WTC11 (cell line): Measurements from ENCODE around the gene C14orf132. TPM values are rescaled to one million over a fixed set of nuclear protein-coding genes. Genes with fewer than 3 reads are reported as not detected.

ENCODE experiments used
- ATAC-seq: fragments of 200-7000 bp; cut with Tn5 transposase; 2 replicates; pipeline ENCODE4 v1.10.0; 2021; ENCODE audit warnings: mild to moderate bottlenecking, moderate library complexity
- CTCF ChIA-PET: fragments of 300-600 bp; sonication (Branson Sonifier 250); formaldehyde crosslinking; loops from one replicate; lab custom pipeline; 2021; ENCODE audit warnings: antibody characterized with exemption; lab: Charles Lee
- POLR2A ChIA-PET: fragments of 350-600 bp; sonication (Branson Sonifier 250); formaldehyde crosslinking; loops from one replicate; lab custom pipeline; 2021; ENCODE audit warnings: antibody characterized with exemption; lab: Charles Lee
- DNase-seq: peaks from one replicate; pipeline ENCODE4 v3.0.0; 2021; ENCODE audit warnings: low spot score
- H3K27ac Mint-ChIP-seq: 2 replicates; pipeline ENCODE4 v1.8.0; 2021; ENCODE audit warnings: mixed read lengths
- H3K27me3 Mint-ChIP-seq: 2 replicates; pipeline ENCODE4 v1.8.0; 2021; ENCODE audit warnings: low read depth, mild to moderate bottlenecking, moderate library complexity, mixed read lengths
- H3K36me3 Mint-ChIP-seq: 2 replicates; pipeline ENCODE4 v1.8.0; 2021; ENCODE audit warnings: mixed read lengths
- H3K4me1 Mint-ChIP-seq: 2 replicates; pipeline ENCODE4 v1.8.0; 2022; ENCODE audit warnings: mixed read lengths
- H3K4me3 Mint-ChIP-seq: 2 replicates; pipeline ENCODE4 v1.8.0; 2021; ENCODE audit warnings: mild to moderate bottlenecking, moderate library complexity, mixed read lengths
- H3K9me3 Mint-ChIP-seq: 2 replicates; pipeline ENCODE4 v1.8.0; 2021; ENCODE audit warnings: mixed read lengths
- ELF4 ChIP-seq: sonication (generic); formaldehyde crosslinking; IDR thresholded peaks from 2 replicates; pipeline ENCODE4 v1.8.1; 2022; ENCODE audit warnings: low read depth, mild to moderate bottlenecking, moderate library complexity, missing genetic modification reagents
- EMX1 ChIP-seq: fragments of 250-450 bp; sonication (Bioruptor Pico); IDR thresholded peaks from 2 replicates; pipeline ENCODE4 v1.8.0; 2021; ENCODE audit warnings: mild to moderate bottlenecking
- ETV6 ChIP-seq: sonication (generic); formaldehyde crosslinking; IDR thresholded peaks from 2 replicates; pipeline ENCODE4 v1.8.1; 2022; ENCODE audit warnings: mild to moderate bottlenecking, missing genetic modification reagents
- FOXJ3 ChIP-seq: sonication (generic); formaldehyde crosslinking; IDR thresholded peaks from 2 replicates; pipeline ENCODE4 v1.9.0; 2021; ENCODE audit warnings: missing genetic modification reagents, mild to moderate bottlenecking, borderline replicate concordance
- FOXP4 ChIP-seq: sonication (generic); formaldehyde crosslinking; IDR thresholded peaks from 2 replicates; pipeline ENCODE4 v1.8.0; 2022; ENCODE audit warnings: mild to moderate bottlenecking, missing genetic modification reagents
- GTF2I ChIP-seq: fragments of 250-450 bp; sonication (Bioruptor Pico); conservative IDR thresholded peaks from 2 replicates; pipeline ENCODE4 v1.4.0; 2021; ENCODE audit warnings: mild to moderate bottlenecking
- IRF1 ChIP-seq: sonication (generic); formaldehyde crosslinking; IDR thresholded peaks from 2 replicates; pipeline ENCODE4 v1.8.0; 2023; ENCODE audit warnings: missing genetic modification reagents
- KAT7 ChIP-seq: sonication (generic); formaldehyde crosslinking; IDR thresholded peaks from 2 replicates; pipeline ENCODE4 v1.8.1; 2023; ENCODE audit warnings: missing genetic modification reagents, mild to moderate bottlenecking, borderline replicate concordance
- MXD4 ChIP-seq: fragments of 250-450 bp; sonication (Bioruptor Pico); IDR thresholded peaks from 2 replicates; pipeline ENCODE4 v1.8.0; 2021; ENCODE audit warnings: mild to moderate bottlenecking, moderate library complexity, borderline replicate concordance
- NR2C2 ChIP-seq: sonication (generic); formaldehyde crosslinking; IDR thresholded peaks from 2 replicates; pipeline ENCODE4 v1.8.0; 2022; ENCODE audit warnings: mild to moderate bottlenecking, missing genetic modification reagents
- OVOL2 ChIP-seq: fragments of 250-450 bp; sonication (Bioruptor Pico); IDR thresholded peaks from 2 replicates; pipeline ENCODE4 v1.9.0; 2021; ENCODE audit warnings: mild to moderate bottlenecking, borderline replicate concordance
- PRDM15 ChIP-seq: sonication (generic); formaldehyde crosslinking; IDR thresholded peaks from 2 replicates; pipeline ENCODE4 v1.8.0; 2022; ENCODE audit warnings: missing genetic modification reagents
- PREB ChIP-seq: sonication (generic); formaldehyde crosslinking; IDR thresholded peaks from 2 replicates; pipeline ENCODE4 v1.8.1; 2022; ENCODE audit warnings: mild to moderate bottlenecking, missing genetic modification reagents, moderate library complexity, borderline replicate concordance
- TEAD1 ChIP-seq: sonication (generic); formaldehyde crosslinking; IDR thresholded peaks from 2 replicates; pipeline ENCODE4 v1.8.0; 2022; ENCODE audit warnings: mild to moderate bottlenecking, missing genetic modification reagents
- TEAD4 ChIP-seq: sonication (generic); formaldehyde crosslinking; IDR thresholded peaks from 2 replicates; pipeline ENCODE4 v1.8.0; 2022; ENCODE audit warnings: mild to moderate bottlenecking, missing genetic modification reagents
- ZNF317 ChIP-seq: sonication (generic); formaldehyde crosslinking; IDR thresholded peaks from 2 replicates; pipeline ENCODE4 v1.8.1; 2023; ENCODE audit warnings: low read depth, mild to moderate bottlenecking, moderate library complexity, missing genetic modification reagents, borderline replicate concordance
- ZNF512 ChIP-seq: sonication (generic); formaldehyde crosslinking; IDR thresholded peaks from 2 replicates; pipeline ENCODE4 v1.8.1; 2022; ENCODE audit warnings: missing genetic modification reagents, borderline replicate concordance
- ZSCAN18 ChIP-seq: fragments of 250-450 bp; sonication (Bioruptor Pico); IDR thresholded peaks from 2 replicates; pipeline ENCODE4 v2.1.2; 2022; ENCODE audit warnings: mild to moderate bottlenecking, moderate library complexity
- total RNA-seq: library from RNA; stranded (reverse); gene quantifications from 3 replicates; pipeline ENCODE4 v1.2.3, GENCODE V29; 2021
- TF ChIP-seq, protein P1 (sequence below): sonication (generic); formaldehyde crosslinking; IDR thresholded peaks from 2 replicates; pipeline ENCODE4 v1.8.1; 2023; ENCODE audit warnings: mild to moderate bottlenecking, moderate library complexity, missing genetic modification reagents
- TF ChIP-seq, protein P2 (sequence below): sonication (generic); formaldehyde crosslinking; IDR thresholded peaks from 2 replicates; pipeline ENCODE4 v1.8.0; 2022; ENCODE audit warnings: mild to moderate bottlenecking, missing genetic modification reagents

C14orf132 gene
- total RNA-seq, 1 experiment from 2014 or later: 14.1 TPM

GRCh38 chr14:96134508-96134907 lies 95.3 kb downstream of the C14orf132 start (continued):
- TF ChIP-seq, protein P1, sequence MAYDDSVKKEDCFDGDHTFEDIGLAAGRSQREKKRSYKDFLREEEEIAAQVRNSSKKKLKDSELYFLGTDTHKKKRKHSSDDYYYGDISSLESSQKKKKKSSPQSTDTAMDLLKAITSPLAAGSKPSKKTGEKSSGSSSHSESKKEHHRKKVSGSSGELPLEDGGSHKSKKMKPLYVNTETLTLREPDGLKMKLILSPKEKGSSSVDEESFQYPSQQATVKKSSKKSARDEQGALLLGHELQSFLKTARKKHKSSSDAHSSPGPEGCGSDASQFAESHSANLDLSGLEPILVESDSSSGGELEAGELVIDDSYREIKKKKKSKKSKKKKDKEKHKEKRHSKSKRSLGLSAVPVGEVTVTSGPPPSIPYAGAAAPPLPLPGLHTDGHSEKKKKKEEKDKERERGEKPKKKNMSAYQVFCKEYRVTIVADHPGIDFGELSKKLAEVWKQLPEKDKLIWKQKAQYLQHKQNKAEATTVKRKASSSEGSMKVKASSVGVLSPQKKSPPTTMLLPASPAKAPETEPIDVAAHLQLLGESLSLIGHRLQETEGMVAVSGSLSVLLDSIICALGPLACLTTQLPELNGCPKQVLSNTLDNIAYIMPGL (CRISPR knock-in tag): no peak
- TF ChIP-seq ZNF317 (CRISPR knock-in tag) (no peak), NR2C2 (CRISPR knock-in tag) (no peak), ETV6 (no peak), ZSCAN18 (CRISPR knock-in tag) (no peak), TEAD4 (CRISPR knock-in tag) (no peak), ZNF512 (CRISPR knock-in tag) (no peak), EMX1 (CRISPR knock-in tag) (no peak), MXD4 (CRISPR knock-in tag) (no peak), OVOL2 (CRISPR knock-in tag) (no peak)
- TF ChIP-seq, protein P2, sequence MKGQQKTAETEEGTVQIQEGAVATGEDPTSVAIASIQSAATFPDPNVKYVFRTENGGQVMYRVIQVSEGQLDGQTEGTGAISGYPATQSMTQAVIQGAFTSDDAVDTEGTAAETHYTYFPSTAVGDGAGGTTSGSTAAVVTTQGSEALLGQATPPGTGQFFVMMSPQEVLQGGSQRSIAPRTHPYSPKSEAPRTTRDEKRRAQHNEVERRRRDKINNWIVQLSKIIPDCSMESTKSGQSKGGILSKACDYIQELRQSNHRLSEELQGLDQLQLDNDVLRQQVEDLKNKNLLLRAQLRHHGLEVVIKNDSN (CRISPR knock-in tag): no peak
- TF ChIP-seq, all 79 proteins: peak for 0

DNA sequence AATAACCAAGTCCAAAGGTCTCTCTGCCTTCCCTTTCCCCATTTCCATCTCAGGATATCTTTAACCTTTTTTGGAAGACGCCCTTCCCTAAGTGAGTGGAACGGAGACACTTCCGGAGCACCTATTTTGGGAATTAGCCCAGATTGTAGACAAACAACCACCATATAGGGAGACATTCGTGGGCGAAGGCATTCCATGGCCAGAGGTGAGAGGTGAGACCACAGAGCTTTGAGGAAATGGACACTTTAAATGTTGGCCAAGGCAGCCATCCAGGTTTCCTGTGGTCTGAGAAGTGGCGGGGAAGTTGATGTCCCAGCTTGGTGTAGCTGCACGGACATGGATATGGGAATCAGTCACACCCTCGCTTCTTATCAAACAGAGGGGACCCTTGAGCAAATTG lies 96.1 kb downstream of the C14orf132 start:
- no peak for DNase-seq
- POLR2A ChIA-PET: no interaction called here
- no peaks in the 10 kb centered on the region for H3K36me3 Mint-ChIP-seq
- H3K4me3 Mint-ChIP-seq: no peak overlapping the region
- no peaks in the 10 kb centered on the region for H3K4me1 Mint-ChIP-seq
- H3K27me3 Mint-ChIP-seq: peaks cover 31% of the 10 kb centered on the region
- no peak overlapping the region for H3K27ac Mint-ChIP-seq
- ATAC-seq: no peak
- CTCF ChIA-PET: no interaction called here
- peaks cover 14% of the 10 kb centered on the region for H3K9me3 Mint-ChIP-seq
- TF ChIP-seq IRF1 (CRISPR knock-in tag) (no peak), FOXJ3 (CRISPR knock-in tag) (no peak), KAT7 (CRISPR knock-in tag) (no peak), PREB (CRISPR knock-in tag) (no peak), FOXP4 (no peak), PRDM15 (CRISPR knock-in tag) (no peak), GTF2I (CRISPR knock-in tag) (no peak), ZNF512 (CRISPR knock-in tag) (no peak), TEAD1 (no peak), ELF4 (CRISPR knock-in tag) (no peak)
- TF ChIP-seq, protein P2 (CRISPR knock-in tag): no peak
